Limb (tissue), 2 donors: ENCODE data around the gene MAD1L1.

Experiments
- DNase-seq, 2 donors: peaks; one replicate each; pipeline ENCODE4 v3.0.0-alpha.2; 2016; ENCODE audit errors: extremely low spot score in 2 of 2

The MAD1L1 gene

GRCh38 chr7:2033586-2034135 is 199.1 kb downstream of the MAD1L1 start:
- DNase-seq: peak in 1 of 2 donors; percentile 7

- DNase-seq: peak in 1 of 2 donors; percentile 19
These were observed 199.8 kb downstream of the MAD1L1 start for GRCh38 chr7:2032876-2033407.

- DNase-seq: peak in 1 of 2 donors; percentile 28
These were observed 200.5 kb downstream of the MAD1L1 start for GRCh38 chr7:2032030-2032875.

GRCh38 chr7:2031451-2031845 is 201.3 kb downstream of the MAD1L1 start:
- DNase-seq: peak in 1 of 2 donors; percentile 22

- DNase-seq: peak in 1 of 2 donors; percentile 38
These were observed 202.0 kb downstream of the MAD1L1 start for GRCh38 chr7:2030475-2031450.

- DNase-seq: peak in 1 of 2 donors; percentile 11
These were observed 202.8 kb downstream of the MAD1L1 start for GRCh38 chr7:2029936-2030335.

GRCh38 chr7:2029211-2029905 is 203.4 kb downstream of the MAD1L1 start:
- peak in 1 of 2 donors; percentile 4 for DNase-seq

- peak in 1 of 2 donors; percentile 10 for DNase-seq
These were observed 204.0 kb downstream of the MAD1L1 start for GRCh38 chr7:2028733-2029132.

- no peak for DNase-seq
These were observed 207.6 kb downstream of the MAD1L1 start for GRCh38 chr7:2025188-2025587.

GRCh38 chr7:2024567-2024918 is 208.2 kb downstream of the MAD1L1 start:
- DNase-seq: peak in 1 of 2 donors; percentile 26

- DNase-seq: no peak
These were observed 208.7 kb downstream of the MAD1L1 start for GRCh38 chr7:2023877-2024566.

GRCh38 chr7:2022737-2023250 is 210.0 kb downstream of the MAD1L1 start:
- no peak for DNase-seq

- peak in 1 of 2 donors; percentile 11 for DNase-seq
These were observed 210.7 kb downstream of the MAD1L1 start for GRCh38 chr7:2022021-2022409.

GRCh38 chr7:2019711-2020511 is 212.8 kb downstream of the MAD1L1 start:
- peak; percentile 42 to 61 for DNase-seq

- no peak for DNase-seq
These were observed 213.4 kb downstream of the MAD1L1 start for GRCh38 chr7:2019461-2019710.

- DNase-seq: peak; percentile 48 to 63
These were observed 213.9 kb downstream of the MAD1L1 start for GRCh38 chr7:2018569-2019460.

GRCh38 chr7:2017914-2018568 is 214.7 kb downstream of the MAD1L1 start:
- peak in 1 of 2 donors; percentile 19 for DNase-seq

GRCh38 chr7:2017481-2017891 is 215.3 kb downstream of the MAD1L1 start:
- peak in 1 of 2 donors; percentile 25 for DNase-seq
